HepG2 (cell line): ENCODE measurements around the gene ZNF292. TPM values are rescaled to one million over a fixed set of nuclear protein-coding genes. Genes with fewer than 3 reads are reported as not detected.

Experiments used
- FOXA3 ChIP-seq: IDR thresholded peaks from 2 replicates; pipeline ENCODE4 v1.6.1; 2016; ENCODE audit warnings: missing genetic modification reagents, missing compliant biosample characterization
- MTF2 ChIP-seq: sonication (generic); formaldehyde crosslinking; IDR thresholded peaks from 2 replicates; pipeline ENCODE4 v1.5.0; 2020; ENCODE audit warnings: missing genetic modification reagents, borderline replicate concordance
- SAP130 ChIP-seq: IDR thresholded peaks from 2 replicates; pipeline ENCODE4 v1.6.1; 2016; ENCODE audit warnings: low read depth
- THAP11 ChIP-seq: IDR thresholded peaks from 2 replicates; pipeline ENCODE4 v1.6.1; 2016; ENCODE audit warnings: missing biosample characterization, missing genetic modification reagents
- ZFP41 ChIP-seq: sonication (generic); formaldehyde crosslinking; IDR thresholded peaks from 2 replicates; pipeline ENCODE4 v1.4.0; 2020; ENCODE audit warnings: mild to moderate bottlenecking, missing genetic modification reagents, borderline replicate concordance
- ZNF230 ChIP-seq: sonication (generic); formaldehyde crosslinking; IDR thresholded peaks from 2 replicates; pipeline ENCODE4 v1.4.0; 2020; ENCODE audit warnings: mild to moderate bottlenecking, missing genetic modification reagents
- ZNF317 ChIP-seq: sonication (generic); formaldehyde crosslinking; IDR thresholded peaks from 2 replicates; pipeline ENCODE4 v1.5.0; 2020; ENCODE audit warnings: mild to moderate bottlenecking, missing genetic modification reagents
- polyA plus RNA-seq, 8 experiments: library from polyadenylated mRNA; depleted of rRNA in 3 of 8; stranded (reverse) in 7 of 8; unstranded in 1 of 8; fragments of >200 nt; fragmentation: Illumina TruSeq in 4 of 8; extraction: Trizol in 4 of 8; gene quantifications; 2 replicates each; pipeline versions ENCODE4 v1.2.1 to v1.2.3, GENCODE V29; 2011 to 2016; ENCODE audit warnings: low read depth in 4 of 8, missing spikeins in 1 of 8, mixed read lengths in 1 of 8; ENCODE audit not compliant: insufficient read depth in 1 of 8
- total RNA-seq, 5 experiments: library from RNA; depleted of rRNA; stranded (reverse); fragments of >200 nt; fragmentation: Illumina TruSeq; extraction: Trizol; gene quantifications; 2 replicates each; pipeline ENCODE4 v1.2.3, GENCODE V29; 2016; ENCODE audit warnings: low read depth in 1 of 5
- TF ChIP-seq, protein P1 (sequence below): sonication (generic); formaldehyde crosslinking; conservative IDR thresholded peaks from 2 replicates; pipeline ENCODE4 v1.4.0; 2020; ENCODE audit warnings: mild to moderate bottlenecking, missing genetic modification reagents, moderate library complexity
- TF ChIP-seq, protein P2 (sequence below): sonication (generic); formaldehyde crosslinking; IDR thresholded peaks from 2 replicates; pipeline ENCODE4 v1.4.0; 2020; ENCODE audit warnings: missing genetic modification reagents, borderline replicate concordance
- TF ChIP-seq, protein P3 (sequence below): sonication (generic); formaldehyde crosslinking; IDR thresholded peaks from 2 replicates; pipeline ENCODE4 v1.5.0; 2020; ENCODE audit warnings: mild to moderate bottlenecking, missing genetic modification reagents
- TF ChIP-seq, protein P4 (sequence below): IDR thresholded peaks from 2 replicates; pipeline ENCODE4 v1.6.1; 2016
- TF ChIP-seq, protein P5 (sequence below): sonication (generic); formaldehyde crosslinking; IDR thresholded peaks from 2 replicates; pipeline ENCODE4 v1.4.0; 2020; ENCODE audit warnings: mild to moderate bottlenecking, low read depth, missing genetic modification reagents
- TF ChIP-seq, protein P6 (sequence below): sonication (generic); formaldehyde crosslinking; IDR thresholded peaks from 2 replicates; pipeline ENCODE4 v1.4.0; 2020; ENCODE audit warnings: mild to moderate bottlenecking, low read depth, missing genetic modification reagents

The ZNF292 gene
- total and polyA plus RNA-seq, 2 of the 13 experiments (the other 11 are each of a cell fraction or from before 2014, with no cell fraction given), result 9.9 to 12.8 TPM

DNA sequence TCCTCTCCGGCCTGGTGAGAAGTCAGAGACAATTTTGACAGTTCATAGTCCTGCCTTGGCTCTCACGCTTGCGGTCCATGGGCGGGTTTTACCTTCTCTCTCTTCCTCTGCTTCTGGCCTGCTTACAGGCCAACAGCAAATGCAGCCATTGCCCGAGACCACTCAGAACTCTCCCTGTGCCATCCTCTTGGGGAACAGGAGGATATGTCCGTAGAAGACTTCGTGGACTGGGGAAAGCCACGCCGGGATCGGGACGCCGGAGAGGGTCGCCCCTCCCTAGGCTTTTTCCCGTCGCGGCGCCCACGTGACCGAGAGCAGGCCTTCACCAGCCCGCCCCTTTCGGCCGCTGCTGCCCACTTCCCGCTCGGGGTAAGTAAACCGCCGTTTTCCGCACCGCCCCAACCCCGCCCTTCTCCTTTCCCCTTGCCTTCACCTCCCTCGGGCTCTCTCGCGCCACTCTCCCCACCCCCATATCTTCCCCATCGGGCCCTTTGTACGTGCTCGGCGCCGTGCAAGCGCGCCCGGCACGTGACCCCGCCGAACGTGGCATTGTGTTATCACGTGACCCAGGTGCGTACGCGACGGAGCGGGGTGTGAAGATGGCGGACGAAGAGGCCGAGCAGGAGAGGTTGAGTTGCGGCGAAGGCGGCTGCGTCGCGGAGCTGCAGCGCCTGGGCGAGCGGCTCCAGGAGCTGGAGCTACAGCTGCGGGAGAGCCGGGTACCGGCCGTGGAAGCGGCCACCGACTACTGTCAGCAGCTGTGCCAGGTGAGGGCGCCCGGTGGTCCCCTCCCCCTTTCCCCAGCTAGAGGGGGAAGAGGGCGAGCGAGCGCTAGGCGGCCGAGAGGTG is at the start of gene ZNF292 (continued):
- TF ChIP-seq, protein P1, sequence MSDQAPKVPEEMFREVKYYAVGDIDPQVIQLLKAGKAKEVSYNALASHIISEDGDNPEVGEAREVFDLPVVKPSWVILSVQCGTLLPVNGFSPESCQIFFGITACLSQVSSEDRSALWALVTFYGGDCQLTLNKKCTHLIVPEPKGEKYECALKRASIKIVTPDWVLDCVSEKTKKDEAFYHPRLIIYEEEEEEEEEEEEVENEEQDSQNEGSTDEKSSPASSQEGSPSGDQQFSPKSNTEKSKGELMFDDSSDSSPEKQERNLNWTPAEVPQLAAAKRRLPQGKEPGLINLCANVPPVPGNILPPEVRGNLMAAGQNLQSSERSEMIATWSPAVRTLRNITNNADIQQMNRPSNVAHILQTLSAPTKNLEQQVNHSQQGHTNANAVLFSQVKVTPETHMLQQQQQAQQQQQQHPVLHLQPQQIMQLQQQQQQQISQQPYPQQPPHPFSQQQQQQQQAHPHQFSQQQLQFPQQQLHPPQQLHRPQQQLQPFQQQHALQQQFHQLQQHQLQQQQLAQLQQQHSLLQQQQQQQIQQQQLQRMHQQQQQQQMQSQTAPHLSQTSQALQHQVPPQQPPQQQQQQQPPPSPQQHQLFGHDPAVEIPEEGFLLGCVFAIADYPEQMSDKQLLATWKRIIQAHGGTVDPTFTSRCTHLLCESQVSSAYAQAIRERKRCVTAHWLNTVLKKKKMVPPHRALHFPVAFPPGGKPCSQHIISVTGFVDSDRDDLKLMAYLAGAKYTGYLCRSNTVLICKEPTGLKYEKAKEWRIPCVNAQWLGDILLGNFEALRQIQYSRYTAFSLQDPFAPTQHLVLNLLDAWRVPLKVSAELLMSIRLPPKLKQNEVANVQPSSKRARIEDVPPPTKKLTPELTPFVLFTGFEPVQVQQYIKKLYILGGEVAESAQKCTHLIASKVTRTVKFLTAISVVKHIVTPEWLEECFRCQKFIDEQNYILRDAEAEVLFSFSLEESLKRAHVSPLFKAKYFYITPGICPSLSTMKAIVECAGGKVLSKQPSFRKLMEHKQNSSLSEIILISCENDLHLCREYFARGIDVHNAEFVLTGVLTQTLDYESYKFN (CRISPR knock-in tag), result peak; percentile 84
- TF ChIP-seq, protein P2, sequence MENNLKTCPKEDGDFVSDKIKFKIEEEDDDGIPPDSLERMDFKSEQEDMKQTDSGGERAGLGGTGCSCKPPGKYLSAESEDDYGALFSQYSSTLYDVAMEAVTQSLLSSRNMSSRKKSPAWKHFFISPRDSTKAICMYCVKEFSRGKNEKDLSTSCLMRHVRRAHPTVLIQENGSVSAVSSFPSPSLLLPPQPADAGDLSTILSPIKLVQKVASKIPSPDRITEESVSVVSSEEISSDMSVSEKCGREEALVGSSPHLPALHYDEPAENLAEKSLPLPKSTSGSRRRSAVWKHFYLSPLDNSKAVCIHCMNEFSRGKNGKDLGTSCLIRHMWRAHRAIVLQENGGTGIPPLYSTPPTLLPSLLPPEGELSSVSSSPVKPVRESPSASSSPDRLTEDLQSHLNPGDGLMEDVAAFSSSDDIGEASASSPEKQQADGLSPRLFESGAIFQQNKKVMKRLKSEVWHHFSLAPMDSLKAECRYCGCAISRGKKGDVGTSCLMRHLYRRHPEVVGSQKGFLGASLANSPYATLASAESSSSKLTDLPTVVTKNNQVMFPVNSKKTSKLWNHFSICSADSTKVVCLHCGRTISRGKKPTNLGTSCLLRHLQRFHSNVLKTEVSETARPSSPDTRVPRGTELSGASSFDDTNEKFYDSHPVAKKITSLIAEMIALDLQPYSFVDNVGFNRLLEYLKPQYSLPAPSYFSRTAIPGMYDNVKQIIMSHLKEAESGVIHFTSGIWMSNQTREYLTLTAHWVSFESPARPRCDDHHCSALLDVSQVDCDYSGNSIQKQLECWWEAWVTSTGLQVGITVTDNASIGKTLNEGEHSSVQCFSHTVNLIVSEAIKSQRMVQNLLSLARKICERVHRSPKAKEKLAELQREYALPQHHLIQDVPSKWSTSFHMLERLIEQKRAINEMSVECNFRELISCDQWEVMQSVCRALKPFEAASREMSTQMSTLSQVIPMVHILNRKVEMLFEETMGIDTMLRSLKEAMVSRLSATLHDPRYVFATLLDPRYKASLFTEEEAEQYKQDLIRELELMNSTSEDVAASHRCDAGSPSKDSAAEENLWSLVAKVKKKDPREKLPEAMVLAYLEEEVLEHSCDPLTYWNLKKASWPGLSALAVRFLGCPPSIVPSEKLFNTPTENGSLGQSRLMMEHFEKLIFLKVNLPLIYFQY (CRISPR knock-in tag), result 0 out of 2 replicates have a peak, but pooled peaks have one; percentile 11
- TF ChIP-seq ZNF230 (peak; percentile 96; the same call in 1 of the 2 replicates), MTF2 (CRISPR knock-in tag) (peak; percentile 93), ZFP41 (CRISPR knock-in tag) (peak; percentile 63; the same call in 1 of the 2 replicates), ZNF317 (CRISPR knock-in tag) (peak; percentile 41; the same call in 1 of the 2 replicates), FOXA3 (CRISPR knock-in tag) (peak; percentile 64), SAP130 (CRISPR knock-in tag) (peak; percentile 89), THAP11 (CRISPR knock-in tag) (peak; percentile 88)
- TF ChIP-seq, protein P3, sequence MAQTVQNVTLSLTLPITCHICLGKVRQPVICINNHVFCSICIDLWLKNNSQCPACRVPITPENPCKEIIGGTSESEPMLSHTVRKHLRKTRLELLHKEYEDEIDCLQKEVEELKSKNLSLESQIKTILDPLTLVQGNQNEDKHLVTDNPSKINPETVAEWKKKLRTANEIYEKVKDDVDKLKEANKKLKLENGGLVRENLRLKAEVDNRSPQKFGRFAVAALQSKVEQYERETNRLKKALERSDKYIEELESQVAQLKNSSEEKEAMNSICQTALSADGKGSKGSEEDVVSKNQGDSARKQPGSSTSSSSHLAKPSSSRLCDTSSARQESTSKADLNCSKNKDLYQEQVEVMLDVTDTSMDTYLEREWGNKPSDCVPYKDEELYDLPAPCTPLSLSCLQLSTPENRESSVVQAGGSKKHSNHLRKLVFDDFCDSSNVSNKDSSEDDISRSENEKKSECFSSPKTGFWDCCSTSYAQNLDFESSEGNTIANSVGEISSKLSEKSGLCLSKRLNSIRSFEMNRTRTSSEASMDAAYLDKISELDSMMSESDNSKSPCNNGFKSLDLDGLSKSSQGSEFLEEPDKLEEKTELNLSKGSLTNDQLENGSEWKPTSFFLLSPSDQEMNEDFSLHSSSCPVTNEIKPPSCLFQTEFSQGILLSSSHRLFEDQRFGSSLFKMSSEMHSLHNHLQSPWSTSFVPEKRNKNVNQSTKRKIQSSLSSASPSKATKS (CRISPR knock-in tag), result 0 out of 2 replicates have a peak, but pooled peaks have one; percentile 84
- TF ChIP-seq, protein P4, sequence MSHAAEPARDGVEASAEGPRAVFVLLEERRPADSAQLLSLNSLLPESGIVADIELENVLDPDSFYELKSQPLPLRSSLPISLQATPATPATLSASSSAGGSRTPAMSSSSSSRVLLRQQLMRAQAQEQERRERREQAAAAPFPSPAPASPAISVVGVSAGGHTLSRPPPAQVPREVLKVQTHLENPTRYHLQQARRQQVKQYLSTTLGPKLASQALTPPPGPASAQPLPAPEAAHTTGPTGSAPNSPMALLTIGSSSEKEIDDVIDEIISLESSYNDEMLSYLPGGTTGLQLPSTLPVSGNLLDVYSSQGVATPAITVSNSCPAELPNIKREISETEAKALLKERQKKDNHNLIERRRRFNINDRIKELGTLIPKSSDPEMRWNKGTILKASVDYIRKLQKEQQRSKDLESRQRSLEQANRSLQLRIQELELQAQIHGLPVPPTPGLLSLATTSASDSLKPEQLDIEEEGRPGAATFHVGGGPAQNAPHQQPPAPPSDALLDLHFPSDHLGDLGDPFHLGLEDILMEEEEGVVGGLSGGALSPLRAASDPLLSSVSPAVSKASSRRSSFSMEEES (CRISPR knock-in tag), result peak; percentile 97
- TF ChIP-seq, protein P5, sequence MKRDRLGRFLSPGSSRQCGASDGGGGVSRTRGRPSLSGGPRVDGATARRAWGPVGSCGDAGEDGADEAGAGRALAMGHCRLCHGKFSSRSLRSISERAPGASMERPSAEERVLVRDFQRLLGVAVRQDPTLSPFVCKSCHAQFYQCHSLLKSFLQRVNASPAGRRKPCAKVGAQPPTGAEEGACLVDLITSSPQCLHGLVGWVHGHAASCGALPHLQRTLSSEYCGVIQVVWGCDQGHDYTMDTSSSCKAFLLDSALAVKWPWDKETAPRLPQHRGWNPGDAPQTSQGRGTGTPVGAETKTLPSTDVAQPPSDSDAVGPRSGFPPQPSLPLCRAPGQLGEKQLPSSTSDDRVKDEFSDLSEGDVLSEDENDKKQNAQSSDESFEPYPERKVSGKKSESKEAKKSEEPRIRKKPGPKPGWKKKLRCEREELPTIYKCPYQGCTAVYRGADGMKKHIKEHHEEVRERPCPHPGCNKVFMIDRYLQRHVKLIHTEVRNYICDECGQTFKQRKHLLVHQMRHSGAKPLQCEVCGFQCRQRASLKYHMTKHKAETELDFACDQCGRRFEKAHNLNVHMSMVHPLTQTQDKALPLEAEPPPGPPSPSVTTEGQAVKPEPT (CRISPR knock-in tag), result peak; percentile 94
- TF ChIP-seq, protein P6, sequence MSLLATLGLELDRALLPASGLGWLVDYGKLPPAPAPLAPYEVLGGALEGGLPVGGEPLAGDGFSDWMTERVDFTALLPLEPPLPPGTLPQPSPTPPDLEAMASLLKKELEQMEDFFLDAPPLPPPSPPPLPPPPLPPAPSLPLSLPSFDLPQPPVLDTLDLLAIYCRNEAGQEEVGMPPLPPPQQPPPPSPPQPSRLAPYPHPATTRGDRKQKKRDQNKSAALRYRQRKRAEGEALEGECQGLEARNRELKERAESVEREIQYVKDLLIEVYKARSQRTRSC (CRISPR knock-in tag), result peak; percentile 88; the same call in 1 of the 2 replicates
